ENCODE measurements around the gene LPP.

Gene LPP

GRCh38 chr3:188489639-188490405 lies 335.9 kb downstream of the LPP start:
- DNase-seq: no peak

GRCh38 chr3:188490416-188490815 lies 336.5 kb downstream of the LPP start:
- no peak for DNase-seq

- DNase-seq: no peak
Observed at GRCh38 chr3:188491276-188491687, 337.3 kb downstream of the LPP start.

GRCh38 chr3:188496390-188496789 lies 342.4 kb downstream of the LPP start:
- DNase-seq: no peak

- no peak for DNase-seq
Observed at GRCh38 chr3:188497021-188497420, 343.1 kb downstream of the LPP start.

- no peak for DNase-seq
Observed at GRCh38 chr3:188503647-188504046, 349.7 kb downstream of the LPP start.

- DNase-seq: no peak
Observed at GRCh38 chr3:188505151-188505550, 351.2 kb downstream of the LPP start.

GRCh38 chr3:188505911-188506310 lies 352.0 kb downstream of the LPP start:
- no peak for DNase-seq

- no peak for DNase-seq
Observed at GRCh38 chr3:188506446-188506845, 352.5 kb downstream of the LPP start.

GRCh38 chr3:188507244-188507720 lies 353.3 kb downstream of the LPP start:
- DNase-seq: no peak

- DNase-seq: no peak
Observed at GRCh38 chr3:188508454-188508853, 354.5 kb downstream of the LPP start.

- DNase-seq: no peak
Observed at GRCh38 chr3:188509316-188509715, 355.4 kb downstream of the LPP start.

- no peak for DNase-seq
Observed at GRCh38 chr3:188510366-188510765, 356.4 kb downstream of the LPP start.

- DNase-seq: no peak
Observed at GRCh38 chr3:188513662-188514328, 359.8 kb downstream of the LPP start.

GRCh38 chr3:188516515-188516914 lies 362.6 kb downstream of the LPP start:
- peak in 1 of 5 experiments; percentile 73 for DNase-seq

- DNase-seq: no peak
Observed at GRCh38 chr3:188518416-188518815, 364.5 kb downstream of the LPP start.

GRCh38 chr3:188518835-188519452 lies 365.0 kb downstream of the LPP start:
- DNase-seq: no peak

- DNase-seq: no peak
Observed at GRCh38 chr3:188520466-188520865, 366.5 kb downstream of the LPP start.

- DNase-seq: no peak
Observed at GRCh38 chr3:188522115-188522514, 368.2 kb downstream of the LPP start.

- no peak for DNase-seq
Observed at GRCh38 chr3:188523291-188523690, 369.3 kb downstream of the LPP start.

GRCh38 chr3:188524052-188524451 lies 370.1 kb downstream of the LPP start:
- DNase-seq: no peak

GRCh38 chr3:188526057-188526456 lies 372.1 kb downstream of the LPP start:
- no peak for DNase-seq

GRCh38 chr3:188527389-188527788 lies 373.4 kb downstream of the LPP start:
- DNase-seq: no peak

GRCh38 chr3:188528396-188528795 lies 374.4 kb downstream of the LPP start:
- no peak for DNase-seq

All from T-helper 2 cell (primary cell).